HepG2 (cell line): Measurements from ENCODE around the gene SREBF1. TPM values are rescaled to one million over a fixed set of nuclear protein-coding genes. Genes with fewer than 3 reads are reported as not detected.

Source experiments
- ARID5B ChIP-seq: IDR thresholded peaks from 2 replicates; pipeline ENCODE4 v1.4.0; 2020; ENCODE audit warnings: mild to moderate bottlenecking, missing genetic modification reagents
- DRAP1 ChIP-seq: IDR thresholded peaks from 2 replicates; pipeline ENCODE4 v1.6.1; 2016; ENCODE audit warnings: missing genetic modification reagents, missing compliant biosample characterization
- KDM5B ChIP-seq: sonication (generic); formaldehyde crosslinking; IDR thresholded peaks from 2 replicates; pipeline ENCODE4 v1.4.0; 2020; ENCODE audit warnings: missing genetic modification reagents, mild to moderate bottlenecking, borderline replicate concordance
- LCORL ChIP-seq, 2 experiments: fragments of 450-650 bp in 1 of 2; sonication (generic) in 1 of 2; formaldehyde crosslinking in 1 of 2; IDR thresholded peaks; 2 replicates each; pipeline versions ENCODE4 v1.5.0 to v1.6.1; 2017 to 2020; ENCODE audit warnings: antibody characterized with exemption in 1 of 2, missing genetic modification reagents in 1 of 2
- PAF1 ChIP-seq: IDR thresholded peaks from 2 replicates; pipeline ENCODE4 v1.6.1; 2016; ENCODE audit warnings: missing genetic modification reagents, missing compliant biosample characterization
- RARA ChIP-seq: IDR thresholded peaks from 2 replicates; pipeline ENCODE4 v1.6.1; 2016; ENCODE audit warnings: missing genetic modification reagents, missing compliant biosample characterization
- SIX4 ChIP-seq: sonication (generic); formaldehyde crosslinking; IDR thresholded peaks from 2 replicates; pipeline ENCODE4 v1.4.0; 2020; ENCODE audit warnings: missing genetic modification reagents
- ZBTB26 ChIP-seq: IDR thresholded peaks from 2 replicates; pipeline ENCODE4 v1.6.1; 2016; ENCODE audit warnings: missing compliant biosample characterization, missing genetic modification reagents, borderline replicate concordance
- ZNF770 ChIP-seq: sonication (generic); formaldehyde crosslinking; IDR thresholded peaks from 2 replicates; pipeline ENCODE4 v1.5.0; 2020; ENCODE audit warnings: mild to moderate bottlenecking, missing genetic modification reagents
- ZNF841 ChIP-seq: sonication (generic); formaldehyde crosslinking; IDR thresholded peaks from 2 replicates; pipeline ENCODE4 v1.8.1; 2023; ENCODE audit warnings: missing genetic modification reagents, borderline replicate concordance
- ZSCAN29 ChIP-seq: sonication (generic); formaldehyde crosslinking; conservative IDR thresholded peaks from 2 replicates; pipeline ENCODE4 v1.4.0; 2020; ENCODE audit warnings: mild to moderate bottlenecking, missing genetic modification reagents
- polyA plus RNA-seq, 8 experiments: library from polyadenylated mRNA; depleted of rRNA in 3 of 8; stranded (reverse) in 7 of 8; unstranded in 1 of 8; fragments of >200 nt; fragmentation: Illumina TruSeq in 4 of 8; extraction: Trizol in 4 of 8; gene quantifications; 2 replicates each; pipeline versions ENCODE4 v1.2.1 to v1.2.3, GENCODE V29; 2011 to 2016; ENCODE audit warnings: low read depth in 4 of 8, missing spikeins in 1 of 8, mixed read lengths in 1 of 8; ENCODE audit not compliant: insufficient read depth in 1 of 8
- total RNA-seq, 5 experiments: library from RNA; depleted of rRNA; stranded (reverse); fragments of >200 nt; fragmentation: Illumina TruSeq; extraction: Trizol; gene quantifications; 2 replicates each; pipeline ENCODE4 v1.2.3, GENCODE V29; 2016; ENCODE audit warnings: low read depth in 1 of 5
- TF ChIP-seq, protein P1 (sequence below): sonication (generic); formaldehyde crosslinking; IDR thresholded peaks from 2 replicates; pipeline ENCODE4 v1.5.1; 2020; ENCODE audit warnings: mild to moderate bottlenecking, missing genetic modification reagents, moderate library complexity

The SREBF1 gene
- total and polyA plus RNA-seq, 2 of the 13 experiments (the other 11 are each of a cell fraction or from before 2014, with no cell fraction given): 34.3 to 38.0 TPM

GRCh38 chr17:17835415-17836249 lies 1.2 kb downstream of the SREBF1 start (continued):
- TF ChIP-seq ARID5B (CRISPR knock-in tag) (no peak), ZBTB26 (peak; percentile 17; the same call in 1 of the 2 replicates), RARA (no peak), DRAP1 (CRISPR knock-in tag) (no peak), ZNF770 (peak; percentile 54), KDM5B (CRISPR knock-in tag) (peak; percentile 91; the same call in 1 of the 2 replicates), PAF1 (CRISPR knock-in tag) (no peak), ZNF841 (CRISPR knock-in tag) (no peak), SIX4 (CRISPR knock-in tag) (no peak), ZSCAN29 (CRISPR knock-in tag) (no peak), LCORL (IDR thresholded peaks at IDR 0.05) (no peak), LCORL (CRISPR knock-in tag; IDR thresholded peaks at IDR 0.05) (peak; percentile 78; the same call in 1 of the 2 replicates)
- TF ChIP-seq, protein P1, sequence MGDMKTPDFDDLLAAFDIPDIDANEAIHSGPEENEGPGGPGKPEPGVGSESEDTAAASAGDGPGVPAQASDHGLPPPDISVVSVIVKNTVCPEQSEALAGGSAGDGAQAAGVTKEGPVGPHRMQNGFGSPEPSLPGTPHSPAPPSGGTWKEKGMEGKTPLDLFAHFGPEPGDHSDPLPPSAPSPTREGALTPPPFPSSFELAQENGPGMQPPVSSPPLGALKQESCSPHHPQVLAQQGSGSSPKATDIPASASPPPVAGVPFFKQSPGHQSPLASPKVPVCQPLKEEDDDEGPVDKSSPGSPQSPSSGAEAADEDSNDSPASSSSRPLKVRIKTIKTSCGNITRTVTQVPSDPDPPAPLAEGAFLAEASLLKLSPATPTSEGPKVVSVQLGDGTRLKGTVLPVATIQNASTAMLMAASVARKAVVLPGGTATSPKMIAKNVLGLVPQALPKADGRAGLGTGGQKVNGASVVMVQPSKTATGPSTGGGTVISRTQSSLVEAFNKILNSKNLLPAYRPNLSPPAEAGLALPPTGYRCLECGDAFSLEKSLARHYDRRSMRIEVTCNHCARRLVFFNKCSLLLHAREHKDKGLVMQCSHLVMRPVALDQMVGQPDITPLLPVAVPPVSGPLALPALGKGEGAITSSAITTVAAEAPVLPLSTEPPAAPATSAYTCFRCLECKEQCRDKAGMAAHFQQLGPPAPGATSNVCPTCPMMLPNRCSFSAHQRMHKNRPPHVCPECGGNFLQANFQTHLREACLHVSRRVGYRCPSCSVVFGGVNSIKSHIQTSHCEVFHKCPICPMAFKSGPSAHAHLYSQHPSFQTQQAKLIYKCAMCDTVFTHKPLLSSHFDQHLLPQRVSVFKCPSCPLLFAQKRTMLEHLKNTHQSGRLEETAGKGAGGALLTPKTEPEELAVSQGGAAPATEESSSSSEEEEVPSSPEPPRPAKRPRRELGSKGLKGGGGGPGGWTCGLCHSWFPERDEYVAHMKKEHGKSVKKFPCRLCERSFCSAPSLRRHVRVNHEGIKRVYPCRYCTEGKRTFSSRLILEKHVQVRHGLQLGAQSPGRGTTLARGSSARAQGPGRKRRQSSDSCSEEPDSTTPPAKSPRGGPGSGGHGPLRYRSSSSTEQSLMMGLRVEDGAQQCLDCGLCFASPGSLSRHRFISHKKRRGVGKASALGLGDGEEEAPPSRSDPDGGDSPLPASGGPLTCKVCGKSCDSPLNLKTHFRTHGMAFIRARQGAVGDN (CRISPR knock-in tag): no peak; the same call in 1 of the 2 replicates
